Measurements from ENCODE around the gene TMEM214. TPM values are rescaled to one million over a fixed set of nuclear protein-coding genes. Genes with fewer than 3 reads are reported as not detected.

TMEM214 gene
- total and polyA plus RNA-seq, 2 of the 8 experiments (the other 6 are each of a cell fraction or from before 2014, with no cell fraction given): 49.7 to 71.0 TPM

GRCh38 chr2:27083410-27084296 is 50.9 kb downstream of the TMEM214 start:
- DNase-seq (ENCODE audit: low read depth in 1 of 2, low spot score in 2 of 2): no peak
- Histone ChIP-seq H3K18ac (ENCODE audit: extremely low read depth, low read length) (no peak overlapping the region), H3K36me3 (ENCODE audit: control insufficient read depth in 2 of 4, insufficient read depth in 4 of 4, low read length in 3 of 4) (no peaks in the 10 kb centered on the region), H3K23ac (ENCODE audit: insufficient read length) (no peak overlapping the region), H3K23me2 (ENCODE audit: low read depth, low read length) (peaks cover 13% of the 10 kb centered on the region; the same call in 1 of the 2 replicates), H3K4me2 (ENCODE audit: insufficient read depth in 1 of 2, low read depth in 2 of 2, low read length in 2 of 2) (no peak overlapping the region), H2BK15ac (ENCODE audit: low read length) (peak overlapping the region; percentile 72; the same call in 1 of the 2 replicates), H3K4me3 (ENCODE audit: extremely low read depth in 1 of 4, insufficient read depth in 2 of 4, low read depth in 3 of 4, low read length in 4 of 4) (no peak overlapping the region), H4K5ac (ENCODE audit: insufficient read length, low read depth, low read length) (no peak overlapping the region), H3K27me3 (replicated peaks in 1 of 4; ENCODE audit: control insufficient read depth in 3 of 4, extremely low read depth in 1 of 4, insufficient read depth in 3 of 4, low read length in 3 of 4) (peaks cover 0 to 9% (median 4%) of the 10 kb centered on the region in 4 experiments; a peak in 2 of 7 replicates), H2AK5ac (ENCODE audit: low read depth, low read length) (no peak overlapping the region), H2BK12ac (ENCODE audit: low read depth, low read length) (no peak overlapping the region), H3K14ac (ENCODE audit: insufficient read length) (no peak overlapping the region), H3K9me3 (ENCODE audit: insufficient read depth in 2 of 2, low read depth in 1 of 2, low read length in 1 of 2) (no peaks in the 10 kb centered on the region), H2BK5ac (ENCODE audit: low read depth, low read length) (no peak overlapping the region), H3K4ac (replicated peaks; ENCODE audit: insufficient read length, low read depth, low read length) (no peak overlapping the region), H2BK120ac (replicated peaks; ENCODE audit: low read depth, low read length) (no peak overlapping the region), H3K79me2 (ENCODE audit: control insufficient read depth in 1 of 2, insufficient read depth in 2 of 2, low read length in 2 of 2) (no peaks in the 10 kb centered on the region), H4K20me1 (replicated peaks in 1 of 2; ENCODE audit: control insufficient read depth in 1 of 2, insufficient read depth in 2 of 2, low read length in 2 of 2) (no peaks in the 10 kb centered on the region), H3K9ac (replicated peaks in 1 of 4; ENCODE audit: extremely low read depth in 1 of 4, low read depth in 3 of 4, low read length in 3 of 4) (no peak overlapping the region), H4K91ac (replicated peaks; ENCODE audit: insufficient read length, low read length) (no peak overlapping the region), H3K27ac (ENCODE audit: low read depth, low read length) (no peak overlapping the region), H2BK20ac (ENCODE audit: low read length) (no peak overlapping the region), H2AFZ (ENCODE audit: low read length) (no peak overlapping the region), H3K4me1 (replicated peaks in 1 of 4; ENCODE audit: control insufficient read depth in 3 of 4, insufficient read depth in 4 of 4, low read length in 3 of 4) (peaks cover 4 to 31% (median 13%) of the 10 kb centered on the region in 4 experiments), H3K79me1 (ENCODE audit: low read depth, low read length) (no peaks in the 10 kb centered on the region), H4K8ac (ENCODE audit: extremely low read depth, insufficient read depth, low read length) (peak overlapping the region; percentile 75; the same call in 1 of the 2 replicates), H3K56ac (replicated peaks; ENCODE audit: insufficient read length, low read depth, low read length) (no peak overlapping the region)
- ChIA-PET CTCF (ENCODE audit: partially characterized antibody) (interaction anchor here (1.1 to 16.5 kb wide), 8 partner anchors 9 to 86 kb away, joined by 3 to 160 read pairs (median 6); partner anchors contain the start of genes AGBL5, OST4 and PREB), POLR2A (ENCODE audit: partially characterized antibody) (interaction anchor here (0.8 to 5.9 kb wide), 8 partner anchors 11 to 273 kb away, joined by 3 to 63 read pairs (median 6); partner anchors contain the start of genes AGBL5, ATRAID, GTF3C2 and OST4)
- TF ChIP-seq JUN (IDR thresholded peaks at IDR 0.05; ENCODE audit: low read depth, low read length): no peak
- no peak for TF ChIP-seq SUZ12 (IDR thresholded peaks at IDR 0.05; ENCODE audit: low read length)
- no peak for TF ChIP-seq SP1 (IDR thresholded peaks at IDR 0.05; ENCODE audit: low read depth, low read length)
- TF ChIP-seq RAD21 (IDR thresholded peaks at IDR 0.05 in 1 of 2, conservative IDR thresholded peaks at IDR 0.05 in 1 of 2; ENCODE audit: low read depth in 2 of 2, low read length in 2 of 2): no peak
- TF ChIP-seq EP300 (IDR thresholded peaks at IDR 0.05; ENCODE audit: borderline replicate concordance in 1 of 2, low read depth in 2 of 2, low read length in 2 of 2): no peak
- no peak for TF ChIP-seq TBP (IDR thresholded peaks at IDR 0.05; ENCODE audit: low read depth, low read length)
- TF ChIP-seq TAF1 (IDR thresholded peaks at IDR 0.05; ENCODE audit: low read depth, low read length): no peak
- TF ChIP-seq CTBP2 (IDR thresholded peaks at IDR 0.05; ENCODE audit: borderline replicate concordance, insufficient read depth, insufficient read length, low read length): no peak
- TF ChIP-seq BACH1 (IDR thresholded peaks at IDR 0.05; ENCODE audit: low read length): no peak
- no peak for FAIRE-seq
- 81% methylated on average over 20 of the region's 20 CpGs; no CpG with 5 or more reads in 1 of the 2 experiments for WGBS, 2 experiments (ENCODE audit: extremely low coverage in 1 of 2, insufficient coverage in 1 of 2, insufficient read length in 1 of 2, insufficient replicate concordance in 2 of 2, low coverage in 1 of 2, low lambda C conversion rate in 2 of 2, missing lambda C conversion rate in 1 of 2)

All from H1 (cell line).